Keratinocyte (primary cell): ENCODE results near the gene OSBPL5.

Experiments
- CTCF ChIP-seq, 3 experiments: IDR thresholded peaks in 1 of 3; conservative IDR thresholded peaks in 1 of 3; optimal IDR thresholded peaks in 1 of 3; 2 replicates in 2 of 3; 3 replicates in 1 of 3; pipeline versions ENCODE3 to v1.5.1; 2011; ENCODE audit warnings: low read length in 3 of 3, mild to moderate bottlenecking in 3 of 3, moderate library complexity in 2 of 3, control low read depth in 1 of 3, inconsistent platforms in 1 of 3; ENCODE audit not compliant: insufficient read depth in 2 of 3; ENCODE audit errors: extremely low read depth in 1 of 3
- EZH2 ChIP-seq: IDR thresholded peaks from one replicate; pipeline ENCODE4 v1.6.1; 2012; ENCODE audit warnings: inconsistent platforms, mild to moderate bottlenecking, low read length, moderate library complexity

GRCh38 chr11:3042496-3043314 lies 122.4 kb downstream of the OSBPL5 start:
- no peak for TF ChIP-seq CTCF (optimal IDR thresholded peaks at IDR 0.05 in 1 of 3, IDR thresholded peaks at IDR 0.05 in 1 of 3, conservative IDR thresholded peaks at IDR 0.05 in 1 of 3; ENCODE audit: extremely low read depth in 1 of 3, insufficient read depth in 2 of 3, low read length in 3 of 3)
- TF ChIP-seq EZH2 = no peak
